Caco-2 (cell line): Measurements from ENCODE around the gene KIAA0825. TPM values are rescaled to one million over a fixed set of nuclear protein-coding genes. Genes with fewer than 3 reads are reported as not detected.

Experiments used
- BruUV-seq: library from RNA; stranded (reverse); fragments of 400-500 nt; replicated peaks from 2 replicates; lab custom pipeline; 2021; lab: Mats Ljungman, UMichigan
- CTCF ChIA-PET: fragments of 300-600 bp; sonication (Branson Sonifier 250); formaldehyde crosslinking; loops from one replicate; lab custom pipeline; 2022; ENCODE audit warnings: antibody characterized with exemption; lab: Charles Lee
- POLR2A ChIA-PET: fragments of 300-600 bp; sonication (Branson Sonifier 250); formaldehyde crosslinking; loops from one replicate; lab custom pipeline; 2022; ENCODE audit warnings: antibody characterized with exemption; lab: Charles Lee
- DNase-seq, 2 experiments: peaks; one replicate each; pipeline versions ENCODE4 v3.0.0 to v3.0.0-alpha.2; 2020 to 2022
- H3K27me3 ChIP-seq: replicated peaks from 2 replicates; pipeline ENCODE4 v1.6.0; 2011; ENCODE audit warnings: low read length; ENCODE audit not compliant: control insufficient read depth, insufficient read depth
- H3K36me3 ChIP-seq: 2 replicates; pipeline ENCODE4 v1.5.1; 2011; ENCODE audit warnings: low read length; ENCODE audit not compliant: control insufficient read depth, insufficient read depth
- H3K4me1 ChIP-seq: fragments of 250-450 bp; sonication (Bioruptor Pico); 2 replicates; pipeline ENCODE4 v1.5.1; 2020; ENCODE audit warnings: mild to moderate bottlenecking
- H3K4me3 ChIP-seq: 2 replicates; pipeline ENCODE4 v1.5.1; 2011; ENCODE audit warnings: low read depth, mild to moderate bottlenecking, control low read depth, low read length
- H3K9me3 ChIP-seq: fragments of 250-450 bp; sonication (Bioruptor Pico); 2 replicates; pipeline ENCODE4 v1.5.1; 2020; ENCODE audit warnings: mild to moderate bottlenecking, moderate library complexity
- H3K27ac Mint-ChIP-seq: one replicate; pipeline ENCODE4 v1.8.0; 2022; ENCODE audit warnings: mixed read lengths; ENCODE audit not compliant: unreplicated experiment
- H3K27me3 Mint-ChIP-seq: one replicate; pipeline ENCODE4 v1.8.0; 2022; ENCODE audit warnings: mixed read lengths; ENCODE audit not compliant: insufficient read depth, unreplicated experiment
- H3K36me3 Mint-ChIP-seq: one replicate; pipeline ENCODE4 v1.8.0; 2022; ENCODE audit warnings: mild to moderate bottlenecking, mixed read lengths; ENCODE audit not compliant: insufficient read depth, unreplicated experiment
- H3K4me1 Mint-ChIP-seq: one replicate; pipeline ENCODE4 v1.8.0; 2022; ENCODE audit warnings: low read depth, mixed read lengths; ENCODE audit not compliant: unreplicated experiment
- H3K4me3 Mint-ChIP-seq: one replicate; pipeline ENCODE4 v1.8.0; 2022; ENCODE audit warnings: mild to moderate bottlenecking, moderate library complexity, mixed read lengths; ENCODE audit not compliant: unreplicated experiment
- H3K9me3 Mint-ChIP-seq: one replicate; pipeline ENCODE4 v1.8.0; 2022; ENCODE audit warnings: mixed read lengths; ENCODE audit not compliant: unreplicated experiment
- intact Hi-C: fragments of 100-400 bp; cut with micrococcal nuclease; formaldehyde crosslinking; loops from one replicate; pipeline ENCODE4 v1.10.0; 2022; ENCODE audit not compliant: unreplicated experiment
- total RNA-seq: library from RNA; stranded (reverse); gene quantifications from 2 replicates; pipeline ENCODE4 v1.2.3, GENCODE V29; 2022
- TF ChIP-seq, protein P1 (sequence below), 2 experiments: fragments of 200-600 bp in 1 of 2; IDR thresholded peaks; 1 replicate in 1 of 2; 2 replicates in 1 of 2; pipeline versions ENCODE4 v1.5.1 to v1.8.0; 2011 to 2022; ENCODE audit warnings: antibody characterized with exemption in 1 of 2, control low read depth in 1 of 2, inconsistent platforms in 1 of 2, low read depth in 1 of 2, low read length in 1 of 2, mild to moderate bottlenecking in 1 of 2, moderate library complexity in 1 of 2; ENCODE audit not compliant: insufficient read depth in 1 of 2, severe bottlenecking in 1 of 2, unreplicated experiment in 1 of 2

Gene KIAA0825
- total RNA-seq, 1 experiment from 2014 or later = 0.50 TPM

DNA sequence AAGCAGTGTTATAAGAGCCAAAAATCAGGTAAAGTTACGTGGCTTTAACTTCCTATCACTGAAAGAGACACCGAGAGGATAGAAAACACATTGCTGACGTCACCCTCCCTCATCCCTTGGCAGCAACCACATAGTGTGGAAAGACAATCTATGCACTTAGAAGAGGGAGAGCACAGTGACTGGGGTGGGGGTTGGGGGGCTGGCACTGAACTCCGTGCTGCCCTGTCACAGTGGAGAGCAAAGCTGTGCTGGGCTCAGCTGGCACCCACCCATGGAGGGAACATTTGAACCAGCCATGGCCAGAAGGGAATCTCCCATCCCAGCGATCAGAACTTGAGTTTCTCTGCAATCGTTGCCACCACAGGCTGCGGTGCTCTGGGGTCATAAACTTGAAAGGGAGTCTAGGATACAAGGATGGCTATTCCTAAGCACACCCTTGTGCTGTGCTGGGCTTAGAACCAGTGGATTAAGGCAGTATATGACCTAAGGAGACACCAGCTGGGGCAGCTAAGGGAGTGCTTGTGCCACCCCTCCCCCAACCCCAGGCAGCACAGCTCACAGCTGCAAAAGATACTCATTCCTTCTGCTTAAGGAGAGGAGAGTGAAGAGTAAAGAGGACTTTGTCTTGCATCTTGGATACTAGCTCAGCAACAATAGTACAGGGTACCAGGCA, 73.4 kb downstream of the KIAA0825 start:
- POLR2A ChIA-PET = interaction anchor here (0.6 kb wide), 1 partner anchor 1783 kb away, joined by 4 read pairs; no protein-coding TSS in a partner anchor
- H3K27me3 ChIP-seq = no peaks in the 10 kb centered on the region
- peaks cover 13% of the 10 kb centered on the region for H3K9me3 ChIP-seq
- no peak overlapping the region for H3K4me3 ChIP-seq
- no peak overlapping the region for H3K27ac Mint-ChIP-seq
- no peak for DNase-seq
- CTCF ChIA-PET = no interaction called here
- BruUV-seq = no TSS peak
- H3K4me1 Mint-ChIP-seq = no peaks in the 10 kb centered on the region
- H3K4me1 ChIP-seq = no peaks in the 10 kb centered on the region
- H3K36me3 Mint-ChIP-seq = no peaks in the 10 kb centered on the region
- no peak overlapping the region for H3K4me3 Mint-ChIP-seq
- peaks cover 20% of the 10 kb centered on the region for H3K9me3 Mint-ChIP-seq
- H3K27me3 Mint-ChIP-seq = peaks cover 2% of the 10 kb centered on the region
- TF ChIP-seq, protein P1, sequence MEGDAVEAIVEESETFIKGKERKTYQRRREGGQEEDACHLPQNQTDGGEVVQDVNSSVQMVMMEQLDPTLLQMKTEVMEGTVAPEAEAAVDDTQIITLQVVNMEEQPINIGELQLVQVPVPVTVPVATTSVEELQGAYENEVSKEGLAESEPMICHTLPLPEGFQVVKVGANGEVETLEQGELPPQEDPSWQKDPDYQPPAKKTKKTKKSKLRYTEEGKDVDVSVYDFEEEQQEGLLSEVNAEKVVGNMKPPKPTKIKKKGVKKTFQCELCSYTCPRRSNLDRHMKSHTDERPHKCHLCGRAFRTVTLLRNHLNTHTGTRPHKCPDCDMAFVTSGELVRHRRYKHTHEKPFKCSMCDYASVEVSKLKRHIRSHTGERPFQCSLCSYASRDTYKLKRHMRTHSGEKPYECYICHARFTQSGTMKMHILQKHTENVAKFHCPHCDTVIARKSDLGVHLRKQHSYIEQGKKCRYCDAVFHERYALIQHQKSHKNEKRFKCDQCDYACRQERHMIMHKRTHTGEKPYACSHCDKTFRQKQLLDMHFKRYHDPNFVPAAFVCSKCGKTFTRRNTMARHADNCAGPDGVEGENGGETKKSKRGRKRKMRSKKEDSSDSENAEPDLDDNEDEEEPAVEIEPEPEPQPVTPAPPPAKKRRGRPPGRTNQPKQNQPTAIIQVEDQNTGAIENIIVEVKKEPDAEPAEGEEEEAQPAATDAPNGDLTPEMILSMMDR (IDR thresholded peaks at IDR 0.05; ENCODE audit: insufficient read depth in 1 of 2, low read depth in 1 of 2, low read length in 1 of 2, severe bottlenecking in 1 of 2, unreplicated experiment in 1 of 2) = no peak
- no peaks in the 10 kb centered on the region for H3K36me3 ChIP-seq
- intact Hi-C loops = no loop called here

DNA sequence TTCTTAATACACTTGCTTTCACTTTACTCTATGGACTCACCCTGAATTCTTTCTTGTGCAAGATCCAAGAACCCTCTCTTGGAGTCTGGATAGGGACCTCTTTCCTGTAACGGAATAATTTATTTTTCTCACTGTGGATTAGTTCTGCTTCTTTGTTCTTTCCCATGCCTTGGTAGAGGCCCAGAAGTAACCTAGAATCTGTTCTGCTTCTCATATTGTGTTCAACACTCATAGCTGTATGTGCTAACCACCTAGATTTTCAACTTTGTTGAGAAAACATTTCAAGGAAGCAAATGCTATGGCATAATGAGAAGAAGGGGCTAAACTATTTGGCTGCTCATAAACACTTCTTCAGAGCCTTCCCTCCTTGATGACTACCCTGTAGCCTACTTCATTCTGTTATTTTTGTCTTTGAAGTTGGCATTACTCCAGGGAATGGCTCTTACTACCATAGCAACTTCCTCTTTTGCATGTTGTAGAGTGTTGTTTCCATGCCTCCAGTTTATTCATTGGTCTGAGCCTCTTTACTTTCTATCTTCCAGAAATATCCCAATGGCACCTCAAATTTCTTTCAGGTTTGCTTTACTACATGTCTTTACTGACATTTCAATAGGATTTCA, 74.3 kb downstream of the KIAA0825 start:
- Histone ChIP-seq H3K27me3 (no peaks in the 10 kb centered on the region), H3K4me3 (no peak overlapping the region), H3K36me3 (no peaks in the 10 kb centered on the region), H3K9me3 (peaks cover 13% of the 10 kb centered on the region), H3K4me1 (no peaks in the 10 kb centered on the region)
- H3K4me3 Mint-ChIP-seq = no peak overlapping the region
- no peaks in the 10 kb centered on the region for H3K36me3 Mint-ChIP-seq
- POLR2A ChIA-PET = no interaction called here
- H3K27ac Mint-ChIP-seq = no peak overlapping the region
- no TSS peak for BruUV-seq
- intact Hi-C loops = no loop called here
- DNase-seq = no peak
- H3K9me3 Mint-ChIP-seq = peaks cover 21% of the 10 kb centered on the region
- TF ChIP-seq, protein P1 (IDR thresholded peaks at IDR 0.05; ENCODE audit: insufficient read depth in 1 of 2, low read depth in 1 of 2, low read length in 1 of 2, severe bottlenecking in 1 of 2, unreplicated experiment in 1 of 2) = no peak
- peaks cover 2% of the 10 kb centered on the region for H3K27me3 Mint-ChIP-seq
- H3K4me1 Mint-ChIP-seq = no peaks in the 10 kb centered on the region
- CTCF ChIA-PET = no interaction called here

DNA sequence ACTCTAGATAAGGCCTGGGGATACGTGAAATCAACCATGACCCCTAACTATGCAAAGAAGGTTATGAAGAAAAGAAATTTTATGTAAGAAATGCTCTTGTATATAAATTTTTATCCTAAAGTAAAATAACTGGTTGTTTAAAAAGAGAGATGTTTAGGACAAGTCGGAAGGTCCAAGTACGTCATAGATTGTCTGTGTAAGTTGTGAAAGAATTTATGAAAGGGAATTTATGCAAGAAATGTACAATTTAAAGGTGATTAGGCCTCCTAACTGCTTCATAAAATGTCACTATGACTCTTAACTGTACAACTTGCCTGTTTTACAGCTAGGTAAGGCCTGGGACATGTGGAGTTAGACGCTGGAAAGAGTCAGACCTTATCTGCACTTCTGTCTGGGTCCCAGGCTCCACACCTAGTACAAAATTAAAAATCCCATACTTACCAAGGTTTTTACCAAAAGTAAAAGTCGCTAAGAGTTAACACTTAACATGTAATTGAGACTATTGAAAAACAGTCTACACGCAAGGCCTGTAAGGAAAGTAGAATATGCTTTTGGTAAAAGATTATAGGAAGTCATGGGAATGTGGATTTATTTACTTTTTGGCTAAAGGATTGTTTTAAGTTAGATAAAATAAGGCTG, 77.4 kb downstream of the KIAA0825 start:
- H3K36me3 ChIP-seq = no peaks in the 10 kb centered on the region
- CTCF ChIA-PET = no interaction called here
- no peaks in the 10 kb centered on the region for H3K4me1 Mint-ChIP-seq

More for the DNA sequence above, 77.4 kb downstream of the KIAA0825 start:
- DNase-seq = no peak
- Mint-ChIP-seq H3K27ac (no peak overlapping the region), H3K36me3 (no peaks in the 10 kb centered on the region), H3K27me3 (no peaks in the 10 kb centered on the region), H3K4me3 (no peak overlapping the region), H3K9me3 (peaks cover 21% of the 10 kb centered on the region)
- TF ChIP-seq, protein P1 (IDR thresholded peaks at IDR 0.05; ENCODE audit: insufficient read depth in 1 of 2, low read depth in 1 of 2, low read length in 1 of 2, severe bottlenecking in 1 of 2, unreplicated experiment in 1 of 2) = no peak
- H3K4me3 ChIP-seq = no peak overlapping the region
- POLR2A ChIA-PET = no interaction called here
- intact Hi-C loops = no loop called here
- H3K27me3 ChIP-seq = no peaks in the 10 kb centered on the region
- H3K9me3 ChIP-seq = peaks cover 13% of the 10 kb centered on the region
- no peaks in the 10 kb centered on the region for H3K4me1 ChIP-seq
- BruUV-seq = no TSS peak
